HG03159 (cell line): ENCODE measurements around the gene TCAF1.
"Not testable (repeated sequence)": the region's sequence is repeated elsewhere in the genome, so short reads cannot be mapped to it uniquely, and the experiment has no call there.

Experiments used
- ATAC-seq: cut with Tn5 transposase; IDR thresholded peaks from one replicate; pipeline ENCODE4 v1.9.1; 2021; ENCODE audit warnings: mild to moderate bottlenecking, moderate library complexity; ENCODE audit not compliant: unreplicated experiment

TCAF1 gene

GRCh38 chr7:143806664-143807071 lies 95.3 kb downstream of the TCAF1 start:
- not testable (repeated sequence) for ATAC-seq
